Thoracic aorta (tissue), 2 donors: ENCODE results near the gene MAGI1. TPM values are rescaled to one million over a fixed set of nuclear protein-coding genes. Genes with fewer than 3 reads are reported as not detected.

Experiments
- ATAC-seq: fragments of 150-250 bp; one replicate; pipeline ENCODE4 v1.8.0; 2017; ENCODE audit warnings: low read depth; ENCODE audit not compliant: insufficient number of reproducible peaks, low FRiP score
- DNase-seq: peaks from one replicate; pipeline ENCODE4 v3.0.0-alpha.2; 2020; ENCODE audit warnings: low spot score
- H3K27ac ChIP-seq, 2 donors: fragments of 200-600 bp; sonication (generic); 1 replicate in 1 of 2; 2 replicates in 1 of 2; pipeline ENCODE4 v1.5.1; 2016; ENCODE audit warnings: mild to moderate bottlenecking in 2 of 2, moderate library complexity in 2 of 2
- H3K27me3 ChIP-seq: fragments of 200-600 bp; sonication (generic); replicated peaks from 2 replicates; pipeline ENCODE4 v1.6.0; 2016; ENCODE audit warnings: mild to moderate bottlenecking; ENCODE audit not compliant: insufficient read depth
- H3K36me3 ChIP-seq: fragments of 200-600 bp; sonication (generic); one replicate; pipeline ENCODE4 v1.5.1; 2016
- H3K4me1 ChIP-seq, 2 donors: fragments of 200-600 bp; sonication (generic); 1 replicate in 1 of 2; 2 replicates in 1 of 2; pipeline versions ENCODE4 v1.5.1 to v1.6.0; 2016; ENCODE audit warnings: low read depth in 2 of 2, mild to moderate bottlenecking in 1 of 2; ENCODE audit not compliant: control insufficient read depth in 1 of 2
- H3K4me3 ChIP-seq: fragments of 200-600 bp; sonication (generic); 2 replicates; pipeline ENCODE4 v1.5.1; 2016; ENCODE audit warnings: mild to moderate bottlenecking
- H3K9me3 ChIP-seq: fragments of 200-600 bp; sonication (generic); 2 replicates; pipeline ENCODE4 v1.5.1; 2016
- total RNA-seq, 2 donors: library from RNA; depleted of rRNA; stranded (reverse); fragments of >200 nt; gene quantifications; one replicate each; pipeline versions ENCODE4 v1.1.0 to v1.2.3, GENCODE V29; 2016
- TF ChIP-seq, protein P1 (sequence below): fragments of 200-600 bp; sonication (generic); IDR thresholded peaks from one replicate; pipeline ENCODE4 v1.5.1; 2019; ENCODE audit warnings: antibody characterized with exemption

Gene MAGI1
- total RNA-seq, 2 donors from 2014 or later = 48.2 to 88.5 TPM

- H3K27me3 ChIP-seq = no peaks in the 10 kb centered on the region
- peaks cover 13 to 31% of the 10 kb centered on the region in 2 donors for H3K4me1 ChIP-seq
- no peak overlapping the region for H3K27ac ChIP-seq
- no peak overlapping the region for H3K4me3 ChIP-seq
- TF ChIP-seq, protein P1, sequence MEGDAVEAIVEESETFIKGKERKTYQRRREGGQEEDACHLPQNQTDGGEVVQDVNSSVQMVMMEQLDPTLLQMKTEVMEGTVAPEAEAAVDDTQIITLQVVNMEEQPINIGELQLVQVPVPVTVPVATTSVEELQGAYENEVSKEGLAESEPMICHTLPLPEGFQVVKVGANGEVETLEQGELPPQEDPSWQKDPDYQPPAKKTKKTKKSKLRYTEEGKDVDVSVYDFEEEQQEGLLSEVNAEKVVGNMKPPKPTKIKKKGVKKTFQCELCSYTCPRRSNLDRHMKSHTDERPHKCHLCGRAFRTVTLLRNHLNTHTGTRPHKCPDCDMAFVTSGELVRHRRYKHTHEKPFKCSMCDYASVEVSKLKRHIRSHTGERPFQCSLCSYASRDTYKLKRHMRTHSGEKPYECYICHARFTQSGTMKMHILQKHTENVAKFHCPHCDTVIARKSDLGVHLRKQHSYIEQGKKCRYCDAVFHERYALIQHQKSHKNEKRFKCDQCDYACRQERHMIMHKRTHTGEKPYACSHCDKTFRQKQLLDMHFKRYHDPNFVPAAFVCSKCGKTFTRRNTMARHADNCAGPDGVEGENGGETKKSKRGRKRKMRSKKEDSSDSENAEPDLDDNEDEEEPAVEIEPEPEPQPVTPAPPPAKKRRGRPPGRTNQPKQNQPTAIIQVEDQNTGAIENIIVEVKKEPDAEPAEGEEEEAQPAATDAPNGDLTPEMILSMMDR = no peak
- ATAC-seq = no peak
- no peaks in the 10 kb centered on the region for H3K9me3 ChIP-seq
- H3K36me3 ChIP-seq = no peaks in the 10 kb centered on the region
- no peak for DNase-seq
Observed at GRCh38 chr3:65479990-65480389, 558.7 kb downstream of the MAGI1 start.

- no peak for ATAC-seq
- DNase-seq = no peak
- no peak overlapping the region for H3K4me3 ChIP-seq
Observed at GRCh38 chr3:65478551-65479500, 559.9 kb downstream of the MAGI1 start.

GRCh38 chr3:65473736-65474135, 565.0 kb downstream of the MAGI1 start:
- H3K9me3 ChIP-seq = no peaks in the 10 kb centered on the region
- TF ChIP-seq, protein P1 = no peak
- H3K4me1 ChIP-seq = peaks cover 0 to 10% of the 10 kb centered on the region in 2 donors
- no peaks in the 10 kb centered on the region for H3K27me3 ChIP-seq
- H3K27ac ChIP-seq = no peak overlapping the region
- DNase-seq = no peak
- H3K36me3 ChIP-seq = no peaks in the 10 kb centered on the region
- no peak for ATAC-seq
- no peak overlapping the region for H3K4me3 ChIP-seq

More at GRCh38 chr3:65478551-65479500, 559.9 kb downstream of the MAGI1 start:
- TF ChIP-seq, protein P1 = no peak
- H3K27ac ChIP-seq = no peak overlapping the region
- H3K9me3 ChIP-seq = no peaks in the 10 kb centered on the region
- no peaks in the 10 kb centered on the region for H3K27me3 ChIP-seq
- H3K4me1 ChIP-seq = peaks cover 7 to 19% of the 10 kb centered on the region in 2 donors
- H3K36me3 ChIP-seq = no peaks in the 10 kb centered on the region

GRCh38 chr3:65472501-65472900, 566.2 kb downstream of the MAGI1 start:
- DNase-seq (no peak), ATAC-seq (no peak)
- H3K9me3 ChIP-seq = no peaks in the 10 kb centered on the region
- H3K4me3 ChIP-seq = no peak overlapping the region
- peaks cover 0 to 10% of the 10 kb centered on the region in 2 donors for H3K4me1 ChIP-seq
- no peaks in the 10 kb centered on the region for H3K36me3 ChIP-seq
- H3K27ac ChIP-seq = no peak overlapping the region
- H3K27me3 ChIP-seq = no peaks in the 10 kb centered on the region
- TF ChIP-seq, protein P1 = no peak

- no peaks in the 10 kb centered on the region for H3K27me3 ChIP-seq
- no peak overlapping the region for H3K4me3 ChIP-seq
- no peak overlapping the region for H3K27ac ChIP-seq
- TF ChIP-seq, protein P1 = no peak
- DNase-seq (no peak), ATAC-seq (no peak)
- H3K4me1 ChIP-seq = no peaks in the 10 kb centered on the region
- no peaks in the 10 kb centered on the region for H3K36me3 ChIP-seq
- H3K9me3 ChIP-seq = no peaks in the 10 kb centered on the region
Observed at GRCh38 chr3:65466300-65466988, 572.3 kb downstream of the MAGI1 start.
